WTC11 (cell line): ENCODE data around the gene GNG2. TPM values are rescaled to one million over a fixed set of nuclear protein-coding genes. Genes with fewer than 3 reads are reported as not detected.

Experiments
- ATAC-seq: fragments of 200-7000 bp; cut with Tn5 transposase; 2 replicates; pipeline ENCODE4 v1.10.0; 2021; ENCODE audit warnings: mild to moderate bottlenecking, moderate library complexity
- CTCF ChIA-PET: fragments of 300-600 bp; sonication (Branson Sonifier 250); formaldehyde crosslinking; loops from one replicate; lab custom pipeline; 2021; ENCODE audit warnings: antibody characterized with exemption; lab: Charles Lee
- POLR2A ChIA-PET: fragments of 350-600 bp; sonication (Branson Sonifier 250); formaldehyde crosslinking; loops from one replicate; lab custom pipeline; 2021; ENCODE audit warnings: antibody characterized with exemption; lab: Charles Lee
- DNase-seq: peaks from one replicate; pipeline ENCODE4 v3.0.0; 2021; ENCODE audit warnings: low spot score
- H3K27ac Mint-ChIP-seq: 2 replicates; pipeline ENCODE4 v1.8.0; 2021; ENCODE audit warnings: mixed read lengths
- H3K27me3 Mint-ChIP-seq: 2 replicates; pipeline ENCODE4 v1.8.0; 2021; ENCODE audit warnings: low read depth, mild to moderate bottlenecking, moderate library complexity, mixed read lengths
- H3K36me3 Mint-ChIP-seq: 2 replicates; pipeline ENCODE4 v1.8.0; 2021; ENCODE audit warnings: mixed read lengths
- H3K4me1 Mint-ChIP-seq: 2 replicates; pipeline ENCODE4 v1.8.0; 2022; ENCODE audit warnings: mixed read lengths
- H3K4me3 Mint-ChIP-seq: 2 replicates; pipeline ENCODE4 v1.8.0; 2021; ENCODE audit warnings: mild to moderate bottlenecking, moderate library complexity, mixed read lengths
- H3K9me3 Mint-ChIP-seq: 2 replicates; pipeline ENCODE4 v1.8.0; 2021; ENCODE audit warnings: mixed read lengths
- ARID4B ChIP-seq: sonication (generic); formaldehyde crosslinking; IDR thresholded peaks from 2 replicates; pipeline ENCODE4 v1.8.0; 2023; ENCODE audit warnings: missing genetic modification reagents, mild to moderate bottlenecking, borderline replicate concordance
- ATF1 ChIP-seq: sonication (generic); formaldehyde crosslinking; IDR thresholded peaks from 2 replicates; pipeline ENCODE4 v1.8.1; 2023; ENCODE audit warnings: mild to moderate bottlenecking, moderate library complexity, missing genetic modification reagents
- CBFB ChIP-seq: sonication (generic); formaldehyde crosslinking; IDR thresholded peaks from 2 replicates; pipeline ENCODE4 v1.8.1; 2022; ENCODE audit warnings: mild to moderate bottlenecking, low read depth, missing genetic modification reagents
- CREB1 ChIP-seq: sonication (generic); formaldehyde crosslinking; IDR thresholded peaks from 2 replicates; pipeline ENCODE4 v1.8.0; 2023; ENCODE audit warnings: mild to moderate bottlenecking, missing genetic modification reagents
- CREM ChIP-seq: sonication (generic); formaldehyde crosslinking; IDR thresholded peaks from 2 replicates; pipeline ENCODE4 v1.8.1; 2022; ENCODE audit warnings: mild to moderate bottlenecking, missing genetic modification reagents, moderate library complexity
- ELF4 ChIP-seq: sonication (generic); formaldehyde crosslinking; IDR thresholded peaks from 2 replicates; pipeline ENCODE4 v1.8.1; 2022; ENCODE audit warnings: low read depth, mild to moderate bottlenecking, moderate library complexity, missing genetic modification reagents
- EMX1 ChIP-seq: fragments of 250-450 bp; sonication (Bioruptor Pico); IDR thresholded peaks from 2 replicates; pipeline ENCODE4 v1.8.0; 2021; ENCODE audit warnings: mild to moderate bottlenecking
- ESRRA ChIP-seq: sonication (generic); formaldehyde crosslinking; IDR thresholded peaks from 2 replicates; pipeline ENCODE4 v1.8.1; 2022; ENCODE audit warnings: mild to moderate bottlenecking, missing genetic modification reagents, borderline replicate concordance
- ETV6 ChIP-seq: sonication (generic); formaldehyde crosslinking; IDR thresholded peaks from 2 replicates; pipeline ENCODE4 v1.8.1; 2022; ENCODE audit warnings: mild to moderate bottlenecking, missing genetic modification reagents
- HMGA2 ChIP-seq: fragments of 250-450 bp; sonication (Bioruptor Pico); IDR thresholded peaks from 2 replicates; pipeline ENCODE4 v1.4.0; 2021; ENCODE audit warnings: mild to moderate bottlenecking, moderate library complexity
- OVOL2 ChIP-seq: fragments of 250-450 bp; sonication (Bioruptor Pico); IDR thresholded peaks from 2 replicates; pipeline ENCODE4 v1.9.0; 2021; ENCODE audit warnings: mild to moderate bottlenecking, borderline replicate concordance
- PRRX2 ChIP-seq: fragments of 250-450 bp; sonication (Bioruptor Pico); IDR thresholded peaks from 2 replicates; pipeline ENCODE4 v1.8.0; 2021; ENCODE audit warnings: mild to moderate bottlenecking
- RORB ChIP-seq: fragments of 250-450 bp; sonication (Bioruptor Pico); IDR thresholded peaks from 2 replicates; pipeline ENCODE4 v1.9.0; 2021; ENCODE audit warnings: mild to moderate bottlenecking
- TCF7 ChIP-seq: sonication (generic); formaldehyde crosslinking; IDR thresholded peaks from 2 replicates; pipeline ENCODE4 v1.8.0; 2022; ENCODE audit warnings: mild to moderate bottlenecking, low read depth, missing genetic modification reagents, moderate library complexity
- TP53 ChIP-seq: sonication (generic); formaldehyde crosslinking; IDR thresholded peaks from 2 replicates; pipeline ENCODE4 v1.8.1; 2023; ENCODE audit warnings: mild to moderate bottlenecking, missing genetic modification reagents
- ZNF232 ChIP-seq: sonication (generic); formaldehyde crosslinking; IDR thresholded peaks from 2 replicates; pipeline ENCODE4 v1.8.0; 2022; ENCODE audit warnings: mild to moderate bottlenecking, missing genetic modification reagents
- ZNF317 ChIP-seq: sonication (generic); formaldehyde crosslinking; IDR thresholded peaks from 2 replicates; pipeline ENCODE4 v1.8.1; 2023; ENCODE audit warnings: low read depth, mild to moderate bottlenecking, moderate library complexity, missing genetic modification reagents, borderline replicate concordance
- ZNF396 ChIP-seq: fragments of 250-450 bp; sonication (Bioruptor Pico); IDR thresholded peaks from 2 replicates; pipeline ENCODE4 v1.8.0; 2021; ENCODE audit warnings: mild to moderate bottlenecking, moderate library complexity, borderline replicate concordance
- total RNA-seq: library from RNA; stranded (reverse); gene quantifications from 3 replicates; pipeline ENCODE4 v1.2.3, GENCODE V29; 2021
- TF ChIP-seq, protein P1 (sequence below): fragments of 250-450 bp; sonication (Bioruptor Pico); conservative IDR thresholded peaks from 2 replicates; pipeline ENCODE4 v1.9.0; 2021; ENCODE audit warnings: mild to moderate bottlenecking
- TF ChIP-seq, protein P2 (sequence below): fragments of 250-450 bp; sonication (Bioruptor Pico); IDR thresholded peaks from 2 replicates; pipeline ENCODE4 v2.1.2; 2022; ENCODE audit warnings: mild to moderate bottlenecking, moderate library complexity
- TF ChIP-seq, protein P3 (sequence below): sonication (generic); formaldehyde crosslinking; IDR thresholded peaks from 2 replicates; pipeline ENCODE4 v1.8.0; 2023; ENCODE audit warnings: missing genetic modification reagents
- TF ChIP-seq, protein P4 (sequence below): fragments of 250-450 bp; sonication (Bioruptor Pico); IDR thresholded peaks from 2 replicates; pipeline ENCODE4 v1.9.0; 2021; ENCODE audit warnings: mild to moderate bottlenecking

GNG2 gene
- total RNA-seq, 1 experiment from 2014 or later, result 10.7 TPM

- CTCF ChIA-PET, result no interaction called here
- H3K4me1 Mint-ChIP-seq, result peaks cover 25% of the 10 kb centered on the region
- POLR2A ChIA-PET, result no interaction called here
- TF ChIP-seq ESRRA (CRISPR knock-in tag), result no peak
- TF ChIP-seq ZNF317 (CRISPR knock-in tag), result no peak
- TF ChIP-seq, protein P1, sequence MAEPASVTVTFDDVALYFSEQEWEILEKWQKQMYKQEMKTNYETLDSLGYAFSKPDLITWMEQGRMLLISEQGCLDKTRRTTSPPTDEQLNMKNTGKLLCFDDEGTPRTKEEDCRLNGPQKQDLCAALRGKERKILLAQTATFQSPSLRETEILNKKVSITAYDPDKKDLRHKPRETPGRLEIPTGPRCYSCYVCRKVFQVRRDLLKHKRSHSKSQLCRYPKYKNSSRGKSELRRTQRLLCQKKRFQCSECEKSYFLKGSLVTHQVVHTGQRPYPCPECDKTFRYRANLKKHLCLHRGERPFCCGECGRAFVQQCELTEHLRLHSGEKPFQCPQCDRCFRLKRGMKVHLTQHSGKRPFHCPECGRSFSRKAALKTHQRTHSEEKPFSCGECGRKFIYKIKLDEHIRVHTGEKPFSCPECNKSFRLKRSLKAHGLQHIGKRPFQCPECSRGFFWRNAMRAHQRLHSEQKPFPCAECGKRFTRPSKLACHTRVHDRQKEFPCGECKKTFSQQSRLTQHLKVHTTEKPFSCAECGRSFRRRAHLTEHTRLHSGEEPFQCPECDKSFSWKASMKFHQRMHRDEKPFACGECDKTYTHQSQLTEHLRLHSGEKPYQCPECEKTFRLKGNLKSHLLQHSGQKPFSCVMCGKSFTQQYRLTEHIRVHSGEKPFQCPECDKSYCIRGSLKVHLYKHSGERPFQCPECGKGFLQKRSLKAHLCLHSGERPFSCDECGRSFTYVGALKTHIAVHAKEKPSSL (CRISPR knock-in tag), result no peak
- no peak for TF ChIP-seq HMGA2 (CRISPR knock-in tag)
- TF ChIP-seq ELF4 (CRISPR knock-in tag), result no peak
- TF ChIP-seq, protein P2, sequence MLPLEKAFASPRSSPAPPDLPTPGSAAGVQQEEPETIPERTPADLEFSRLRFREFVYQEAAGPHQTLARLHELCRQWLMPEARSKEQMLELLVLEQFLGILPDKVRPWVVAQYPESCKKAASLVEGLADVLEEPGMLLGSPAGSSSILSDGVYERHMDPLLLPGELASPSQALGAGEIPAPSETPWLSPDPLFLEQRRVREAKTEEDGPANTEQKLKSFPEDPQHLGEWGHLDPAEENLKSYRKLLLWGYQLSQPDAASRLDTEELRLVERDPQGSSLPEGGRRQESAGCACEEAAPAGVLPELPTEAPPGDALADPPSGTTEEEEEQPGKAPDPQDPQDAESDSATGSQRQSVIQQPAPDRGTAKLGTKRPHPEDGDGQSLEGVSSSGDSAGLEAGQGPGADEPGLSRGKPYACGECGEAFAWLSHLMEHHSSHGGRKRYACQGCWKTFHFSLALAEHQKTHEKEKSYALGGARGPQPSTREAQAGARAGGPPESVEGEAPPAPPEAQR (CRISPR knock-in tag), result no peak
- TF ChIP-seq OVOL2 (CRISPR knock-in tag), result no peak
- no peak for TF ChIP-seq ETV6
- TF ChIP-seq RORB (CRISPR knock-in tag), result no peak
- no peak for TF ChIP-seq CREM (CRISPR knock-in tag)
- no peak for TF ChIP-seq ATF1 (CRISPR knock-in tag)
- no peak for TF ChIP-seq ZNF232
- no peak for TF ChIP-seq TCF7 (CRISPR knock-in tag)
- no peak for TF ChIP-seq PRRX2 (CRISPR knock-in tag)
- no peak for TF ChIP-seq CREB1 (CRISPR knock-in tag)
- TF ChIP-seq ARID4B (CRISPR knock-in tag), result no peak
- TF ChIP-seq, protein P3, sequence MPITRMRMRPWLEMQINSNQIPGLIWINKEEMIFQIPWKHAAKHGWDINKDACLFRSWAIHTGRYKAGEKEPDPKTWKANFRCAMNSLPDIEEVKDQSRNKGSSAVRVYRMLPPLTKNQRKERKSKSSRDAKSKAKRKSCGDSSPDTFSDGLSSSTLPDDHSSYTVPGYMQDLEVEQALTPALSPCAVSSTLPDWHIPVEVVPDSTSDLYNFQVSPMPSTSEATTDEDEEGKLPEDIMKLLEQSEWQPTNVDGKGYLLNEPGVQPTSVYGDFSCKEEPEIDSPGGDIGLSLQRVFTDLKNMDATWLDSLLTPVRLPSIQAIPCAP (CRISPR knock-in tag), result no peak
- TF ChIP-seq TP53 (CRISPR knock-in tag), result no peak
- TF ChIP-seq, all 79 proteins: peak for 0
- Mint-ChIP-seq H3K36me3 (no peaks in the 10 kb centered on the region), H3K4me3 (no peak overlapping the region), H3K27ac (no peak overlapping the region), H3K9me3 (no peaks in the 10 kb centered on the region), H3K27me3 (peaks cover 3% of the 10 kb centered on the region; the same call in 1 of the 2 replicates)
- DNase-seq (no peak), ATAC-seq (no peak)
Observed at GRCh38 chr14:51850651-51851050, 9.8 kb upstream of the GNG2 start.

DNA sequence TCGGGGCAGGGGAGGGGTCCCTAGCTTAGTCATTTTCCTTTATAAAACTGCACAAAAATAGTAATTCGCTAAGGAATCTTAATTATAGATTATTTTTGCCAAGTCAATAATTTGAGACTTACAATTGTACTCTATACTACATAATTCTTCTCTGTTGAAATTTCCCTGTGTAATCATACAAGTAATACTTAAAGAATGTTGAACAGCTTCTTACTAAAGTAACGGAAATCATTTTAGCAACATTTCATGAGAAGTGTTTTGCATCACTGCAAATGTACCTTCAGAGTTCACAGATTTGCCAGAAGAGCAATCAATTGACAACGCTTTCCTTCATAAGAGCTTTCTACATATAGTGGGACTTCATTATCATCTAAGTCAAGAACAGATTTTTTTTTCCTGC is 7.9 kb upstream of the GNG2 start:
- Mint-ChIP-seq H3K9me3 (peaks cover 4% of the 10 kb centered on the region; the same call in 1 of the 2 replicates), H3K4me1 (peaks cover 7% of the 10 kb centered on the region), H3K27me3 (peaks cover 3% of the 10 kb centered on the region; the same call in 1 of the 2 replicates), H3K27ac (no peak overlapping the region), H3K4me3 (no peak overlapping the region), H3K36me3 (no peaks in the 10 kb centered on the region)
- TF ChIP-seq, protein P4, sequence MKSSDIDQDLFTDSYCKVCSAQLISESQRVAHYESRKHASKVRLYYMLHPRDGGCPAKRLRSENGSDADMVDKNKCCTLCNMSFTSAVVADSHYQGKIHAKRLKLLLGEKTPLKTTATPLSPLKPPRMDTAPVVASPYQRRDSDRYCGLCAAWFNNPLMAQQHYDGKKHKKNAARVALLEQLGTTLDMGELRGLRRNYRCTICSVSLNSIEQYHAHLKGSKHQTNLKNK (CRISPR knock-in tag), result no peak
- TF ChIP-seq ZNF396 (CRISPR knock-in tag) (no peak), TP53 (CRISPR knock-in tag) (no peak), EMX1 (no peak), CBFB (no peak), OVOL2 (CRISPR knock-in tag) (no peak)
- TF ChIP-seq, protein P3 (CRISPR knock-in tag), result no peak
- POLR2A ChIA-PET, result no interaction called here
- ATAC-seq, result no peak
- CTCF ChIA-PET, result no interaction called here
- DNase-seq, result no peak
